Activated CD8-positive, alpha-beta memory T cell treated with anti-CD3 and anti-CD28 coated beads, Interleukin-2, amount 10 ng/mL, durations not matched to agents 7 days and 5 days (primary cell): ENCODE measurements around the gene PDZRN3. TPM values are rescaled to one million over a fixed set of nuclear protein-coding genes. Genes with fewer than 3 reads are reported as not detected.

Experiments
- ATAC-seq: fragments of 150-1000 bp; cut with Tn5 transposase; one replicate; pipeline ENCODE4 v1.10.0; 2021; ENCODE audit warnings: moderate library complexity
- CTCF ChIA-PET: fragments of 350-600 bp; sonication (Branson Sonifier 250); formaldehyde crosslinking; loops from one replicate; lab custom pipeline; 2021; ENCODE audit warnings: antibody characterized with exemption; lab: Charles Lee
- DNase-seq: peaks from one replicate; pipeline ENCODE4 v3.0.0-alpha.2; 2020
- H3K27ac Mint-ChIP-seq: one replicate; pipeline ENCODE4 v1.8.0; 2021; ENCODE audit warnings: mild to moderate bottlenecking, mixed read lengths
- H3K27me3 Mint-ChIP-seq: one replicate; pipeline ENCODE4 v1.8.0; 2021; ENCODE audit warnings: mixed read lengths
- H3K36me3 Mint-ChIP-seq: one replicate; pipeline ENCODE4 v1.8.0; 2021; ENCODE audit warnings: mild to moderate bottlenecking, mixed read lengths
- H3K4me1 Mint-ChIP-seq: one replicate; pipeline ENCODE4 v1.8.0; 2021; ENCODE audit warnings: mixed read lengths
- H3K4me3 Mint-ChIP-seq: one replicate; pipeline ENCODE4 v1.8.0; 2021; ENCODE audit warnings: mild to moderate bottlenecking, moderate library complexity, mixed read lengths
- H3K9me3 Mint-ChIP-seq: one replicate; pipeline ENCODE4 v1.8.0; 2022; ENCODE audit warnings: low read depth, mixed read lengths
- total RNA-seq, 2 experiments: library from RNA; stranded (reverse); gene quantifications; one replicate each; pipeline ENCODE4 v1.2.3, GENCODE V29; 2021

The PDZRN3 gene
- total RNA-seq, 2 experiments from 2014 or later = not detected

DNA sequence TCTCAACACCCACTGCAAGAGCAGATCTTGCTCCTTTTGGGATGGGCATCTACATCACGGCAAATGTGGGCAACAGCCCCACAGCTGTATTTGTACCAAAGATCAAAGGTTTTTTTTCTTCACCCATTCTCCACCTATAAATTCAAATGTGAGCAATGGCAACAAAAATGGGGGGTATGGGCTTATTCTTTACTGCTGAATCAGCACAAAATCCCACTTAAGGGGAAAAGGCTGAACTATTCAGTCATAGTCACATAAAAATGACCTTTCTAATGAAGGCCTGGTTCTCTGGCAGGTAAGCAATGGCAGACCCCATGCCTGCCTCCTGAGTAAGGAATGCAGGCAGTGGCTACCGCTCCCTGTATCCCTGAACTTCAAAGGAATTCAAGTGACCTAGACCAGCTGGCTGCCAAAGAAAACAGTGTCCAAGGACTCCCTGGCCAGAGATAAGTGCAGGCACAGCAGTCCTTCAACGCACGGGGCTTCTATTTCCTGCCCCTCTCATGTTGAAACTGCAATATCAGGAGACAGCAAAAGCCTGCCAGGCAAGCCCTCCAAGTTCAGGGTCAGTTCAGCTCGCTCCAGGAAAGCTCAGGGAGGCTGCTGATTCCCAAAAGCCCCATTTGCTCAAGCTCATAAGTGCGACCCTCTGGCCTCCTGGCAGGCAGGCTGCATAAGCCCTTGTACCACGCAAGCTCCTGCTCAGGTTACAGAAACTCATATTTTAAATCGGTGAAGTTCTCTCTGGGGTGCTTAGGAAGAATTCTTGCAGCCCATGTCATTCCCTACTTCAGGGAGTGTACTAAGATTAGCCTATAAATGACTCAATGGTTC is 134.1 kb downstream of the PDZRN3 start:
- no peak for ATAC-seq
- no peak for DNase-seq
- Mint-ChIP-seq H3K36me3 (no peaks in the 10 kb centered on the region), H3K27ac (no peak overlapping the region), H3K4me1 (no peaks in the 10 kb centered on the region), H3K27me3 (peaks cover 10% of the 10 kb centered on the region), H3K4me3 (no peak overlapping the region), H3K9me3 (no peaks in the 10 kb centered on the region)
- CTCF ChIA-PET = no interaction called here

DNA sequence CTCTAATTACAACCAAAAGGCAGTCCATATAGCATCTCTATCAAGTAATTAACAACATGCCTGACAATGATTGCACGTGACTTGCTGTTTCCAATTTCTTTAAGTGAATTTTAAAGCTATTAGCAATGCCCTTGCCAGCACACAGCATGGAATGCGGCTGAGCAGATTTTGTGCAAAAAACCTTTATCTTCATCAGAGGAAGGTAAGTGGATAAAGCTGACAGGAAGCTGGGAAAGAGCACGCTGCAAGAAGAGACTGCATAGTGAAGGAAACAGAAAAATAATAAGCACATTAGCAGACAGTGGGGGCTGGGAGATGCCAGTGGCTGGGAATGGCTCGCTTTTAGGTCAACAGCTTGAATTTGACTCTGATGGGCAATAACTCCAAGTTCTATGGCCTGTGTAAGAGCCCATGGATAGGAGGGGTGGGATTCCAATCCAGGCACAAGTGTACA is 138.8 kb downstream of the PDZRN3 start:
- no peak overlapping the region for H3K27ac Mint-ChIP-seq
- peaks cover 7% of the 10 kb centered on the region for H3K27me3 Mint-ChIP-seq
- no peaks in the 10 kb centered on the region for H3K9me3 Mint-ChIP-seq
- DNase-seq = no peak
- H3K4me3 Mint-ChIP-seq = no peak overlapping the region
- no peak for ATAC-seq
- CTCF ChIA-PET = interaction anchor here (1.6 kb wide), 1 partner anchor 16 kb away, joined by 3 read pairs; no protein-coding TSS in a partner anchor
- H3K4me1 Mint-ChIP-seq = no peaks in the 10 kb centered on the region
- H3K36me3 Mint-ChIP-seq = no peaks in the 10 kb centered on the region

DNA sequence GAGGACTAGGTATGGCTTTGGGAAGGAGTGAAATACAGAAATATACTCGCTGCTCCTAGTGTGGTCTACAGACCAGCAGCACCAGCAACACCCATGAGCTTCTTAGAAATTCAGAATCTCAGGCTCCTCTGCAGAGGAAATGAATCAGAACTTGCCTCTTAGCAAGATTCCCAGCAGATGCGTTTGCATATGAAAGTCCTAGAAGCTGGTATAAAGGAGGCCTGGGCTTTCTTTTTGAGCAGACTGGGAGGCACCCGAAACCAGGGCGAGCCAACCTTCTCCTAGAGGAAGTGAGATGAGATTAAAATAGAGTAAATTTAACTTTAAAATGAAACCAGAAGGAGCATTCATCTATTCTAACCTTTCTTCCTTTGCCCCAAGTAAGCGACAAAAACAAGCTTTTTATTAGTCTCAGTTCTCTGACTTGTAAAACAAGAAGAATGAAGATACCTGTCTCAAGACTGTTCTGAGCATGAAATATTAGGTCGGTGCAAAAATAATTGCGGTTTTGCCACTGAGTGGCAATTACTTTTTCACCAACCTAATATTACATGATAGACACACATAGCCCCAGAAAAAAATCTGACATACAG is 140.0 kb downstream of the PDZRN3 start:
- Mint-ChIP-seq H3K9me3 (no peaks in the 10 kb centered on the region), H3K4me1 (no peaks in the 10 kb centered on the region), H3K36me3 (no peaks in the 10 kb centered on the region), H3K27me3 (peaks cover 7% of the 10 kb centered on the region), H3K4me3 (no peak overlapping the region), H3K27ac (no peak overlapping the region)
- DNase-seq (no peak), ATAC-seq (no peak)
- CTCF ChIA-PET = no interaction called here

DNA sequence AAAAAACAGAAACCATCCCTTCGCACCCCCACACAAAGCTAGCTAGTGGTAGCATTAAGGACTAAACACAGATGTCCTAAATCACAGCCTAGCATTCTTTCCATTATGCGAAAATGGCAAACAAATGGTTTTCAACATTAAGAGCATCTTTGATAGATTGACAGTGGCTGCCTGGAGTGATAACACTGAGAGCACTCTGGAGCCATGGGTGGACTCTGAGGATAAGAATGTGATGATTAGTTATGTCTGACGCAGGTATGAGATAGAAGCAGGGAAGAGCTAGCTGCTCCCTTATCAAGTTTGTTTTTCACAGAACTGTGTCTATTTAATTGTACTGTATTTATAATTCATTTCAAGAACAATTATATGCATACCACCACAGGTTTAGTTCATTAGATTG is 142.9 kb downstream of the PDZRN3 start:
- ATAC-seq (no peak), DNase-seq (no peak)
- CTCF ChIA-PET = no interaction called here
- Mint-ChIP-seq H3K27me3 (peaks cover 10% of the 10 kb centered on the region), H3K4me3 (no peak overlapping the region), H3K27ac (no peak overlapping the region), H3K4me1 (no peaks in the 10 kb centered on the region), H3K9me3 (no peaks in the 10 kb centered on the region), H3K36me3 (no peaks in the 10 kb centered on the region)

DNA sequence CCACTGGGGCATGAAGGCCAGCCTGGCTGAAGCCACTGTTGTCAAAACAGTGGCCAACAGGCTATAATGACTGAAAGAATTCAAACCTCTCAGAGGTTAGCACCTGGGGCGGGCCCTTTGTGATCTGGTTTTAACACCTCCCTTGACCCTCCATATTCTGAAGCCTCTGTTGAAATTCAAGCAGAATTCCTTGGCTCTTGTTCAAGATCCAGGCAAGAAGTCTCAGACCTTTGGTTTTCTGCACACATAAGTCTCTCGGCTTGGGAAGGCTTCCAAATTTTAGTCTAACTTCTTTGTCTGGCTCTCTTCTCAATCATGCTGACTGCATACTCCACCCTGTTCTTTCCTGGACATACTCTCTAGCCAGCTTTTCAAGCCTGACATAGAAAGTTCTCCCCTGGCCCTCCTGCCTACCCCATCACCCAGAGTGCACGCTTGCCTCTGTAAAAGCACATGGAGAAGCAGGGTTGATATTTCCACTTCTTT is 144.5 kb downstream of the PDZRN3 start:
- CTCF ChIA-PET = no interaction called here
- Mint-ChIP-seq H3K4me1 (peaks cover 3% of the 10 kb centered on the region), H3K36me3 (no peaks in the 10 kb centered on the region), H3K4me3 (no peak overlapping the region), H3K27me3 (peaks cover 8% of the 10 kb centered on the region), H3K9me3 (no peaks in the 10 kb centered on the region), H3K27ac (no peak overlapping the region)
- DNase-seq = no peak
- no peak for ATAC-seq

DNA sequence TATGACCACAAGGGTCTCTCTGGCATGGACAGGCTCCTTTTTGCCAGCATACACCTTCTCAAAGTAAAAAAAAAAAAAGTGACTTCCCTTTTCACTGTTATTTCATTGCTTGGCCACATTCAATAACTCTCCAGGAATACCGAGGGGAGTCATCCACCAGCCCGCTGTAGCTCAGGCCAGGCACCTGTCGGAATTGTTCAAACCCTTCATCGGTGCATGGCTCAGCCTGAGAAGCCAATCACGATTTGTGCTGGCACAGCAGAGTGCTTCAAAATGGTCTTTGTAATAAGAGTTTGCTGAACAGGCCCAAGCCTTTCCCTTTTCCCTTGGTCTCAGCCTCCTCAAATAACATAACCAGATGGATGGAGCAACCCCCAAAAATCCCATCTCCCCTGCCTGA is 145.4 kb downstream of the PDZRN3 start:
- H3K27ac Mint-ChIP-seq = no peak overlapping the region
- H3K4me1 Mint-ChIP-seq = peaks cover 3% of the 10 kb centered on the region
- DNase-seq (no peak), ATAC-seq (no peak)
- peaks cover 8% of the 10 kb centered on the region for H3K27me3 Mint-ChIP-seq
- no peaks in the 10 kb centered on the region for H3K9me3 Mint-ChIP-seq
- no peaks in the 10 kb centered on the region for H3K36me3 Mint-ChIP-seq
- CTCF ChIA-PET = no interaction called here
- no peak overlapping the region for H3K4me3 Mint-ChIP-seq

DNA sequence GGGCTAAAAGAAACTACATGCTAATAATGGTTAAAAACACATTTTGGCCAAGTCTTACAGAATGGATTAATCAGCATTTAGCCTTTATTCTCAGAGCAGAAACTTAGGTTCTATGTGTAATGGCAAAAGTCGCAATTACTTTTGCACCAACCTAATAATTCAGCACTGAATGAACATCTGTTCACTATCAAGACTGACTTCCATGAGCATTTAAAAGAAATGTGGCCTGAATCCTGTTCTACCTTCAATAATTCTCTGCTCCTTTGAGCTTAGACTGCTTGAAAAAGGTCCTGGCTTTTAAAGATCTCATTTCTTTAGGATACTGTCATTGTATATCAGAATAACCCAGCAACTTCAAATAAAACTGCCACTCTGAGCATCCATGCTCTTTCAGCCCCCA is 145.9 kb downstream of the PDZRN3 start:
- CTCF ChIA-PET = no interaction called here
- Mint-ChIP-seq H3K27me3 (peaks cover 8% of the 10 kb centered on the region), H3K4me3 (no peak overlapping the region), H3K9me3 (no peaks in the 10 kb centered on the region), H3K27ac (no peak overlapping the region), H3K36me3 (no peaks in the 10 kb centered on the region), H3K4me1 (peaks cover 3% of the 10 kb centered on the region)
- ATAC-seq (no peak), DNase-seq (no peak)

DNA sequence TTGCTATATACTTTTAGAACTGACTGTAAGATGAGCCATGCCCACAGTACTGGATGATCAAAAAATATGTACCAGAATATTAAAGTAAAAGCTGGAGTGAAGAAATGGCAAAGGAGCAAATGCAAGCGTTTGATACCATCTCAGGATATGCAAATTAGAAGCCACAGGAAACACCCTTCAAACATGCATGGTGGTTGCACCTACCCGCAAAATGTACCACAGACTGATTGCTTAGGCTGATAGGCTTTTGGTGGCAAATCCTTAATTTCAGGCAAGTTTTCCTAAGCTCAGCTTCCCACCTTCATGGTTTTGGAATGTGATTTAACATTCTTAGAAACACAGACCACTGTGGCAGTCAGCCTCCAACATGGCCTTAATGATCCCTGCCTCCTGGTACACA is 149.0 kb downstream of the PDZRN3 start:
- CTCF ChIA-PET = no interaction called here
- H3K9me3 Mint-ChIP-seq = no peaks in the 10 kb centered on the region
- no peaks in the 10 kb centered on the region for H3K36me3 Mint-ChIP-seq
- H3K4me1 Mint-ChIP-seq = peaks cover 3% of the 10 kb centered on the region
- H3K27ac Mint-ChIP-seq = no peak overlapping the region
- ATAC-seq (no peak), DNase-seq (no peak)
- H3K4me3 Mint-ChIP-seq = no peak overlapping the region
- H3K27me3 Mint-ChIP-seq = peaks cover 7% of the 10 kb centered on the region

DNA sequence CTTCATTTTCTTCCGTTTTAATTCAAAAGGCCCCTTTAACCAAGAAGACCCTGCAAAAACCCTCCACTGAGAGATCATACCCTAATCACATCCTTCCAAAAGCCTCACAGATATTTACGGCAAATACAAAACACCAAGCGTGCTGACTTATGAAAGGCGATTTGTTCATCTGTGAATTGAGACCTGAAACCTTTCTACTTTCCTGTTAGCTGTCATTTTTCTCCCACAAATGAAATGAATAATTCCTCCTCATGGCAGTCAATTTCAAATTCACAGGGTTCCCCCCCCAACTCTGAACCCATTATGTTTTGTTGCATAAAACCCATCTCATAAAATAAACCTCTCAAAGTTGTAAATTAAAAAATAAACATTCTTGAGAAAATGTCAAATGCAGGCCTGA is 149.6 kb downstream of the PDZRN3 start:
- Mint-ChIP-seq H3K27ac (no peak overlapping the region), H3K36me3 (no peaks in the 10 kb centered on the region)
- no peak for DNase-seq

DNA sequence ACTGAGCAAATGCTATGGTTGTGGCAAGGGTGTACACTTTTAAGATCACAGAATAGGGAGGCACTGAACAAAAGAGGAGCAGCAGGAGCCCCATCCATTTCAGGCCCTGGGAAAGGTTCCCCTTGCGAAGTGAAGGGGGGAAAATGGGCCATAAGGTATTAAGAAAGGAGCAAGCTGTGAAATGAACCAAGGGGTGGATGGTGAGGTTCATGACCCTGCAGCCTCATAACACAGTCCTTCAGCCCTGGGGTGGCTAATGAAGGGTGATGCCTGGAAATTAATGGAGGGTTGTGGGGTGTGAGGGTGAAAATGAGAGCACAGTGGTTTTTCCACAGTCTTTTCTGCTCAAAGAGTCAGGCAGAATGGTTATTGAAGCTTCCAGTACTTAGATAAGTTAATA is 150.1 kb downstream of the PDZRN3 start:
- no peaks in the 10 kb centered on the region for H3K9me3 Mint-ChIP-seq

More for the DNA sequence above, 149.6 kb downstream of the PDZRN3 start:
- CTCF ChIA-PET = no interaction called here
- Mint-ChIP-seq H3K4me3 (no peak overlapping the region), H3K27me3 (peaks cover 7% of the 10 kb centered on the region), H3K4me1 (peaks cover 3% of the 10 kb centered on the region), H3K9me3 (no peaks in the 10 kb centered on the region)
- no peak for ATAC-seq

DNA sequence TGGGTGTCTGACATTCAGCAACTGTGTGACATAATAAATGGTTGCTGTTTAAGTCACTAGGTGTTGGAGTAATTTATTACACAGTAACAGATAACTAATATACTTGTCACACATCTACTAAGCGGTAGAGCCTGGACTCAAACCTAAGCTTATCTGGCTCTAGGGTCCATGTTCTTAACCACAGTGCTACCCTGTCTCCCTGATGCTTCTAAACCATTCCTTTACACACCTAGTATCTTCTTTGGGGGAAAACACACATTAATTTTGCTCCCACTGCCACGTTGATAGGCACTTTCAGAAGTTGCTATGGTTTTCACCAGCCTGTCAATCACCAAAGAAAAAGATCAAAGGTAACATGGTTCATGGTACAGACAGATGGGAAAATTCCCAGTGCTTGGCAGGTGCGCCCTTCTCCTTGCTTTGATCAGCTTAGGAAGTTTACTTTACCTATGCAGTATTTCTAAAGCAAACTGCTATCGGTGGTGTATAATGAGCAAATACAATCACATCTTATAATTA is 150.8 kb downstream of the PDZRN3 start:
- H3K27ac Mint-ChIP-seq = no peak overlapping the region
- H3K4me3 Mint-ChIP-seq = no peak overlapping the region
- DNase-seq = no peak
- peaks cover 7% of the 10 kb centered on the region for H3K27me3 Mint-ChIP-seq
- no peaks in the 10 kb centered on the region for H3K36me3 Mint-ChIP-seq
- no peaks in the 10 kb centered on the region for H3K9me3 Mint-ChIP-seq
- CTCF ChIA-PET = no interaction called here
- peaks cover 3% of the 10 kb centered on the region for H3K4me1 Mint-ChIP-seq
- no peak for ATAC-seq

More for the DNA sequence above, 150.1 kb downstream of the PDZRN3 start:
- H3K27ac Mint-ChIP-seq = no peak overlapping the region
- ATAC-seq = no peak
- DNase-seq = no peak
- CTCF ChIA-PET = no interaction called here
- H3K4me3 Mint-ChIP-seq = no peak overlapping the region
- peaks cover 3% of the 10 kb centered on the region for H3K4me1 Mint-ChIP-seq
- H3K27me3 Mint-ChIP-seq = peaks cover 7% of the 10 kb centered on the region
- H3K36me3 Mint-ChIP-seq = no peaks in the 10 kb centered on the region

DNA sequence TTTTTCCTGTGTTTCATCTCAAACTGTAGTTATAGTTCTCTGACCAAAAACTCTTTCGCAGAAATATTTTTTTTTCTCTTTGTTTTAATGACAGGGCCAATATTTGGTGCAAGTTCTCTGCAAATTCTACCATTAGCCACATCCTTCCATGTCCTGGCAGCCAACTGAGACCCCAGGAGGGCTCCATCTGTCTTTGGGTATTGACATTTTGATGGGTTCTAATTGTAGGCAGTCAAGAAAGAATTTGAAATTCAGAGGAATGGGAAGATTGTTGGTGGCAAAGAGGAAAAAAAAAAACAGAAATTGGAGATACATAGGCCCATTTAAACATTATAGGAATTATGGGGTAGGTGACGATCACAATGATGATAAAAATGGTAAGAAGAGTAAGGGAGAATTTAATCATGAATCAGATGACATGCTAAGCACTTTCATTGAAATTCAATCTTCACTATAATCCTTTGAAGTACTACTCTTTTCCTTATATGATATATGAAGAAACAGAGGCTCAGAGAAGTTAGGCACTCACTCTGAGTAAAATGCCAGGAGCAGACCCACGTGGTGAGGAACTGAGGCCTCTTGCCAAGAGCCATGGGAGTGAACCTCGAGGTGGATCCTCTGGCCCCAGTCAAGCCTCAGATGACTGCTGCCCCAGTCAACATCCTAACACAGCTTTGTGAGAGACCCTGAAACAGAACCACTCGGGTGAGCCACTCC is 151.4 kb downstream of the PDZRN3 start:
- Mint-ChIP-seq H3K27me3 (peaks cover 7% of the 10 kb centered on the region), H3K27ac (no peak overlapping the region), H3K4me1 (peaks cover 3% of the 10 kb centered on the region), H3K9me3 (no peaks in the 10 kb centered on the region), H3K4me3 (no peak overlapping the region), H3K36me3 (no peaks in the 10 kb centered on the region)
- ATAC-seq (no peak), DNase-seq (no peak)
- CTCF ChIA-PET = no interaction called here

DNA sequence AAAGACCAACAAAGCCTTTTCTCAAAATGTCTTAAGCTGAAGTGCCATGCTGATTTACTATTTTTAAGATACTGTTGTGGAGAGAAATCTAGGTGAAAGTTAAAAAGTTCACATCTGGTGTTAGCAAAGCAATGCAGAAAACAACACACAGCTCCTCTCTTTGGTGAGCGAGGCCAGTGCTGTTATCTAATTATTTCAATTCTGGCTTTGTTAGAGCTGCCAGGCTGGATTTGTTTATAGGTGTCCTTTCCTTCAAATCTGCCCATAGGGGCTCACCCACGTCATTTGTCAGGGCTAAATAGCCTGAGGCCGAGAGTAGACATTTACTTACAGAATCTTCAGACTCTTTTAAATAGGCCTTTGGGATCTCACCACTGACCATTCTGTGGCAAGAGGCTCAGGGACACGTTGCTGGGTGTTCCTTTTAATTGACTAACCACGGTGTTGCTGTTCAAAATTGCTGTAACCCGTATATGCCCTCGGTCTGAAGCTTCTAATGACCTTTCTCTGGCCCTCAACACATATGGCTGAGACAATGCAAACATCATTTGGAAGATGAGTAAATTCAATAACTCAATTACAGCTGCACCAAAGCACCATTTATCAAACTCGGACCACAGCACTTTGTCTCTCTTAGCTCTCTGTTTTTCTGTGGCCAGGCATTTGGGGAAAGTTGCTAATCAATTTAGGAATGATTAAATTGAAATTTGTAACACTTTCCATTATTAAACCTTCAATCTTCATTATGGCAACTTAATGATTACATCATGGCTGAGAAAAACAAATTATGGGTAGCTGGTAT is 152.6 kb downstream of the PDZRN3 start:
- DNase-seq (no peak), ATAC-seq (no peak)
- Mint-ChIP-seq H3K4me1 (peaks cover 3% of the 10 kb centered on the region), H3K4me3 (no peak overlapping the region), H3K36me3 (no peaks in the 10 kb centered on the region), H3K27me3 (peaks cover 4% of the 10 kb centered on the region), H3K9me3 (no peaks in the 10 kb centered on the region), H3K27ac (no peak overlapping the region)
- CTCF ChIA-PET = no interaction called here
